Measurements from ENCODE around the gene MFSD6L. TPM values are rescaled to one million over a fixed set of nuclear protein-coding genes. Genes with fewer than 3 reads are reported as not detected.
"Not testable (repeated sequence)": the region's sequence is repeated elsewhere in the genome, so short reads cannot be mapped to it uniquely, and the experiment has no call there.

Gene MFSD6L
- total and polyA plus RNA-seq, 10 of the 15 experiments (the other 5 are each of a cell fraction or from before 2014, with no cell fraction given) = 0.39 to 3.1 (median 1.1) TPM

DNA sequence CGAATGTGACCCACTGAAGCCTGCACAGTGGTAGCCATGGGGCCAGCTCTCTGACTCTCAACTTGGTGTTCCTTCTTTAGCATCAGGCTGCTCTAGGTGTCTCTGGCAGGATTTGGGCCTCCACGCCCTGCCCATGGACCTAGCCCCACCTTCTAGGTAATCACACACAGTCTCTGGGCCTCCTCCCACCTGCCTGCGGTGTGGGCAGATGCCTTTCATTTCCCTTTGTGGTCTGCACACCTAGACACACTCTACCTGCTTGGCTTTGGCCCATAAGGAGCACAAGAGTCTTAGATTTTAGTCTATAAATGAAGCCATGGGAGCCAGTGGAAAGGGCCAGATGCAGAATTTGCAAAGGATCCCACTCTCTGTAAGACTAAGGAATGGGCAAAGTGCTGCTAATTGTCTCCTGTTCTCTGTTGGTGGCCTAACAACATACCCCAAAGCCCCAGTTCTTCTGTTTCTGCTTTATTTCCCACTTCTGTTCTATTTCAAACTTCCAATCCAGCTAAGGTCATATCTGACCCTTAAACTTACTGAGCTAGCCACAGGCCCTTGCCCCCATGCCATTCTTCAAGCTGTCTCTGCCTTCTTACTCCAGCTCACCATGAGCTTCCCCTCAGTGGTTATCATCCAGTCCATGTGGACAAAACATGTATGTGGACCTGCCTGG lies 7.2 kb upstream of the MFSD6L start (continued):
- TF ChIP-seq NFYA (IDR thresholded peaks at IDR 0.05; ENCODE audit: borderline replicate concordance, low read depth, low read length) = no peak
- TF ChIP-seq, protein P1, sequence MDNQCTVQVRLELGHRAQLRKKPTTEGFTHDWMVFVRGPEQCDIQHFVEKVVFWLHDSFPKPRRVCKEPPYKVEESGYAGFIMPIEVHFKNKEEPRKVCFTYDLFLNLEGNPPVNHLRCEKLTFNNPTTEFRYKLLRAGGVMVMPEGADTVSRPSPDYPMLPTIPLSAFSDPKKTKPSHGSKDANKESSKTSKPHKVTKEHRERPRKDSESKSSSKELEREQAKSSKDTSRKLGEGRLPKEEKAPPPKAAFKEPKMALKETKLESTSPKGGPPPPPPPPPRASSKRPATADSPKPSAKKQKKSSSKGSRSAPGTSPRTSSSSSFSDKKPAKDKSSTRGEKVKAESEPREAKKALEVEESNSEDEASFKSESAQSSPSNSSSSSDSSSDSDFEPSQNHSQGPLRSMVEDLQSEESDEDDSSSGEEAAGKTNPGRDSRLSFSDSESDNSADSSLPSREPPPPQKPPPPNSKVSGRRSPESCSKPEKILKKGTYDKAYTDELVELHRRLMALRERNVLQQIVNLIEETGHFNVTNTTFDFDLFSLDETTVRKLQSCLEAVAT (IDR thresholded peaks at IDR 0.05) = peak; percentile 8; the same call in 1 of the 2 replicates

DNA sequence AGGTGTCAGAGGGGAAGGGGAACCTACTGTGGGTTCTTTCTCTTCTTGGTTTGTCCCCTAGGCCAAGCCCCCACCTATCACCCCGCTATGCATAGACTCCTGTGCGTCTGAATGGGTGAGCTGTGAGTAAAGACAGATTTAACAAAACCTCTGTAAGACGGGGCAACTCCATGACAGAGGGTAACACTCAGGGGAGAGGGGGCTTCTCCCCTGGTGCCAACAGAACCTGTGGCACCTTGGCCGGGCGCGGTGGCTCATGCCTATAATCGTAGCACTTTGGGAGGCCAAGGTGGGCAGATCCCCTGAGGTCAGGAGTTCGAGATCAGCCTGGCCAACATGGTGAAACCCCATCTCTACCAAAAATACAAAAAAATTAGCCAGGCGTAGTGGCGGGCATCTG lies 6.2 kb upstream of the MFSD6L start:
- H3K27me3 ChIP-seq (replicated peaks in 1 of 2; ENCODE audit: control insufficient read depth in 2 of 2, insufficient read depth in 2 of 2, low read length in 1 of 2); DNase-seq (ENCODE audit: low read depth, low spot score); H2AFZ ChIP-seq (ENCODE audit: control insufficient read depth, low read depth, low read length); BruUV-seq (replicated peaks); H3K4me2 ChIP-seq (ENCODE audit: control insufficient read depth, insufficient read depth); in situ Hi-C loops (cut with MboI); ATAC-seq; H3K4me3 ChIP-seq; FAIRE-seq; H4K20me1 ChIP-seq (ENCODE audit: control insufficient read depth, insufficient read depth); H3K79me2 ChIP-seq (ENCODE audit: control insufficient read depth, insufficient read depth, low read length); H3K9ac ChIP-seq (ENCODE audit: control insufficient read depth, insufficient read depth, low read length): not testable (repeated sequence)
- ChIA-PET RAD21 (ENCODE audit: unreplicated experiment) (interaction anchor here (1.4 to 4.6 kb wide), 5 partner anchors 52 to 156 kb away, joined by 3 to 33 read pairs (median 13); partner anchors contain the start of gene PIK3R6), CTCF (interaction anchor here (0.7 to 1.2 kb wide), 3 partner anchors 19 to 193 kb away, joined by 3 to 5 read pairs (median 3); no protein-coding TSS in a partner anchor), SMC1A (ENCODE audit: uncharacterized antibody, unreplicated experiment) (interaction anchor here (0.8 to 3.8 kb wide), 10 partner anchors 11 to 193 kb away, joined by 3 to 26 read pairs (median 14); no protein-coding TSS in a partner anchor), POLR2A (interaction anchor here (0.7 to 4.5 kb wide), 5 partner anchors 43 to 664 kb away, joined by 3 to 35 read pairs (median 11); no protein-coding TSS in a partner anchor)
- intact Hi-C loops (cut with micrococcal nuclease; ENCODE audit: unreplicated experiment) = loop anchor here (5.0 to 10.0 kb wide), 2 partner anchors 87 to 189 kb away; no protein-coding TSS in a partner anchor
- Histone ChIP-seq H3K27ac (ENCODE audit: control insufficient read depth, insufficient read depth) (peak overlapping the region; percentile 37), H3K9me3 (replicated peaks; ENCODE audit: control insufficient read depth, insufficient read depth, low read length) (peaks cover 16% of the 10 kb centered on the region; the same call in 2 of the 3 replicates), H3K4me1 (ENCODE audit: control insufficient read depth, insufficient read depth, low read length) (peaks cover 43% of the 10 kb centered on the region), H3K36me3 (ENCODE audit: control insufficient read depth in 2 of 2, insufficient read depth in 2 of 2, low read length in 1 of 2) (peaks cover 40 to 69% of the 10 kb centered on the region in 2 experiments)
- WGBS (ENCODE audit: insufficient coverage, insufficient replicate concordance, low lambda C conversion rate, missing lambda C conversion rate) = 100% methylated on average over 10 of the region's 10 CpGs
